ENCODE measurements around the gene TMEM184C. TPM values are rescaled to one million over a fixed set of nuclear protein-coding genes. Genes with fewer than 3 reads are reported as not detected.

TMEM184C gene
- total RNA-seq, 4 donors from 2014 or later, result 22.2 to 33.2 (median 24.4) TPM

DNA sequence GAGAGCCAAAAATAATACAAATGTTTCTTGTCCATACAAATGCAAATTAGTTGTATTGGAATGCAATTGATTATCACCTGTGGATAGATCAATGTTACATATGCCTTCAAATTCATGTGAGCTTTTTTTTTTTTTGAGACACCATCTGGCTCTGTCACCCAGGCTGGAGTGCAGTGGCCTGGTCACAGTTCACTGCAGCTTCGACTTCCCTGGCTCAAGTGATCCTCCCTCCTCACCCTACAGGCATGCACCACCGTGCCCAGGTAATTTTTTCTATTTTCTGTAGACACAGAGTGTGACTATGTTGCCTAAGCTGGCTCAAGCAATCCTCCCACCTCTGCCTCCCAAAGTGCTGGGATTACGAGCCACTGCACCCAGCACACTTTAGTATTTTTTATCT, 38.6 kb upstream of the TMEM184C start:
- no peak overlapping the region for H3K4me3 ChIP-seq
- H3K27me3 ChIP-seq, result no peaks in the 10 kb centered on the region
- 81 to 87% methylated on average over 3 of the region's 3 CpGs for WGBS, 2 donors
- H3K36me3 ChIP-seq, result no peaks in the 10 kb centered on the region
- H3K9me3 ChIP-seq, result no peaks in the 10 kb centered on the region
- H3K4me1 ChIP-seq, result no peaks in the 10 kb centered on the region
- H3K27ac ChIP-seq, result no peak overlapping the region
- TF ChIP-seq, protein P1, sequence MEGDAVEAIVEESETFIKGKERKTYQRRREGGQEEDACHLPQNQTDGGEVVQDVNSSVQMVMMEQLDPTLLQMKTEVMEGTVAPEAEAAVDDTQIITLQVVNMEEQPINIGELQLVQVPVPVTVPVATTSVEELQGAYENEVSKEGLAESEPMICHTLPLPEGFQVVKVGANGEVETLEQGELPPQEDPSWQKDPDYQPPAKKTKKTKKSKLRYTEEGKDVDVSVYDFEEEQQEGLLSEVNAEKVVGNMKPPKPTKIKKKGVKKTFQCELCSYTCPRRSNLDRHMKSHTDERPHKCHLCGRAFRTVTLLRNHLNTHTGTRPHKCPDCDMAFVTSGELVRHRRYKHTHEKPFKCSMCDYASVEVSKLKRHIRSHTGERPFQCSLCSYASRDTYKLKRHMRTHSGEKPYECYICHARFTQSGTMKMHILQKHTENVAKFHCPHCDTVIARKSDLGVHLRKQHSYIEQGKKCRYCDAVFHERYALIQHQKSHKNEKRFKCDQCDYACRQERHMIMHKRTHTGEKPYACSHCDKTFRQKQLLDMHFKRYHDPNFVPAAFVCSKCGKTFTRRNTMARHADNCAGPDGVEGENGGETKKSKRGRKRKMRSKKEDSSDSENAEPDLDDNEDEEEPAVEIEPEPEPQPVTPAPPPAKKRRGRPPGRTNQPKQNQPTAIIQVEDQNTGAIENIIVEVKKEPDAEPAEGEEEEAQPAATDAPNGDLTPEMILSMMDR (IDR thresholded peaks at IDR 0.05), result no peak
- TF ChIP-seq POLR2A (IDR thresholded peaks at IDR 0.05) (no peak), EP300 (IDR thresholded peaks at IDR 0.05) (no peak)
- no peak for DNase-seq (ENCODE audit: low spot score in 2 of 2)

DNA sequence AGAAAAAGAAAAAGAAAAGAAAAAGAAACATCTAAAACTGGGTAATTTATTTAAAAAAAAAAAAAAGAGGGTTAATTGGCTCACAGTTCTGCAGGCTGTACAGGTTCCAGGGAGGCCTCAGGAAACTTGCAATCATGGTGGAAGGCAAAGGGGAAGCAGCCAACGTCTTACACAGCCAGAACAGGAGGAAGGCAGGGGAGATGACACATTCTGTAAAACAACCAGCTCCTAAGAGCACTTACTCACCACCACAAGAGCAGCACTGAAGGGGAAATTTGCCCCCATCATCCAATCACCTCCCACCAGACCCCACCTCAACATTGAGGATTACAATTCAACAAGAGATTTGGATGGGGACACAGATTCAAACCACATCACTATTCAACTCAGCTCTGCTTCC, 36.8 kb upstream of the TMEM184C start:
- Histone ChIP-seq H3K27ac (no peak overlapping the region), H3K4me3 (no peak overlapping the region), H3K36me3 (no peaks in the 10 kb centered on the region), H3K27me3 (no peaks in the 10 kb centered on the region), H3K4me1 (no peaks in the 10 kb centered on the region), H3K9me3 (peaks cover 0 to 10% (median 2%) of the 10 kb centered on the region in 4 donors)
- WGBS, 2 donors, result 52 to 53% methylated on average over 1 of the region's 1 CpG
- TF ChIP-seq, protein P1 (IDR thresholded peaks at IDR 0.05), result no peak
- TF ChIP-seq POLR2A (IDR thresholded peaks at IDR 0.05) (no peak), EP300 (IDR thresholded peaks at IDR 0.05) (no peak)
- DNase-seq (ENCODE audit: low spot score in 2 of 2), result no peak

DNA sequence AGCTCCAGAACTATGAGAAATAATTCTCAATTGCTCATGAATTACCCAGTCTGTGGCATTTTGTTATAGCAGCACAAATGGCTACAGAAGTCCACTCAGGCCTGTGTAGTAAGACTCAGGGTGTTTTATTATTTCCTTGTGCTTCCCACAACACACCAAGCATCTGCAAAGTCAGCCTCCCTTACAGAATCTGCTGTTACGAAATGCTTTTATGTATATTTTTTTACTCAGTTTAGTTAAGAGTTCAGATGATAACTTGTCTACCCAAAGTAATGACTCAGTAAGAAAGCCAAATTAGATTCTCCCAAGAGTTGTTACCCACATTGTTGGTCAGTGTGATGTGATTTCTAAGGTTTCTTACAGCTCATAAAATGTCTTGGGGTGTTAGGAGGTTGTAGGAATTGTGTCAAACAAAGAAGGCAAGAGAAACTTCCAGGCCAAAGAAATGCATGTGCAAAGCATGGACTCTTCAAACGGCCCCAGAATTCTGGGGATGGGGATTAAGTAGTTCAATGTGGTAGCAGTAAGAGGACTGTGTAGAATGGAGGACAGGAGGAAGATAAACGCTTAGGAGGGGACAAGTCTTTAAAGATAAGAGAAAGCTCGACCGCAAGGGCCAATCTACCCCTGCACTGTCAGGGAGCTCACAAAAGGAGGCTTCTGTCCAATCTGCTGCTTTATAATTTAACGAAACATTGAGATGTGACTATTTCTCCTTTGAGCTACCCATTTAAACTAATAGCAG, 35.4 kb upstream of the TMEM184C start:
- no peak for DNase-seq (ENCODE audit: low spot score in 2 of 2)
- Histone ChIP-seq H3K27ac (no peak overlapping the region), H3K9me3 (peaks cover 0 to 10% (median 2%) of the 10 kb centered on the region in 4 donors), H3K36me3 (no peaks in the 10 kb centered on the region), H3K4me3 (no peak overlapping the region), H3K4me1 (peaks cover 0 to 6% (median 0%) of the 10 kb centered on the region in 4 donors), H3K27me3 (no peaks in the 10 kb centered on the region)
- 83 to 87% methylated on average over 6 of the region's 6 CpGs for WGBS, 2 donors
- no peak for TF ChIP-seq EP300 (IDR thresholded peaks at IDR 0.05)
- no peak for TF ChIP-seq POLR2A (IDR thresholded peaks at IDR 0.05)
- TF ChIP-seq, protein P1 (IDR thresholded peaks at IDR 0.05), result no peak

- TF ChIP-seq, protein P1 (IDR thresholded peaks at IDR 0.05), result no peak
- TF ChIP-seq POLR2A (IDR thresholded peaks at IDR 0.05) (no peak), EP300 (IDR thresholded peaks at IDR 0.05) (no peak)
- H3K4me3 ChIP-seq, result no peak overlapping the region
- DNase-seq (ENCODE audit: low spot score in 2 of 2), result no peak
- H3K4me1 ChIP-seq, result peaks cover 0 to 14% (median 0%) of the 10 kb centered on the region in 4 donors
- no peak overlapping the region for H3K27ac ChIP-seq
- H3K27me3 ChIP-seq, result no peaks in the 10 kb centered on the region
- H3K9me3 ChIP-seq, result peaks cover 0 to 10% (median 2%) of the 10 kb centered on the region in 4 donors
- no peaks in the 10 kb centered on the region for H3K36me3 ChIP-seq
These were observed 34.7 kb upstream of the TMEM184C start for GRCh38 chr4:147582386-147583060.

- 49 to 63% methylated on average over 1 of the region's 1 CpG for WGBS, 2 donors
- no peak overlapping the region for H3K27ac ChIP-seq
- no peaks in the 10 kb centered on the region for H3K36me3 ChIP-seq
- H3K9me3 ChIP-seq, result peaks cover 0 to 10% (median 2%) of the 10 kb centered on the region in 4 donors
- no peak for TF ChIP-seq POLR2A (IDR thresholded peaks at IDR 0.05)
- no peak for TF ChIP-seq EP300 (IDR thresholded peaks at IDR 0.05)
- TF ChIP-seq, protein P1 (IDR thresholded peaks at IDR 0.05), result no peak
- no peaks in the 10 kb centered on the region for H3K27me3 ChIP-seq
- no peak overlapping the region for H3K4me3 ChIP-seq
- DNase-seq (ENCODE audit: low spot score in 2 of 2), result no peak
- H3K4me1 ChIP-seq, result peaks cover 0 to 19% (median 0%) of the 10 kb centered on the region in 4 donors
These were observed 33.3 kb upstream of the TMEM184C start for GRCh38 chr4:147583876-147584275.
